PFSK-1 (cell line): ENCODE data around the gene GDPD5.

Experiments
- POLR2AphosphoS5 ChIP-seq: IDR thresholded peaks from 2 replicates; pipeline ENCODE4 v1.6.1; 2012; ENCODE audit warnings: low read depth, mild to moderate bottlenecking, control low read depth, low read length, moderate library complexity
- TAF1 ChIP-seq: IDR thresholded peaks from 2 replicates; pipeline ENCODE4 v1.6.1; 2012; ENCODE audit warnings: low read length, control low read depth, borderline replicate concordance; ENCODE audit not compliant: insufficient read depth

DNA sequence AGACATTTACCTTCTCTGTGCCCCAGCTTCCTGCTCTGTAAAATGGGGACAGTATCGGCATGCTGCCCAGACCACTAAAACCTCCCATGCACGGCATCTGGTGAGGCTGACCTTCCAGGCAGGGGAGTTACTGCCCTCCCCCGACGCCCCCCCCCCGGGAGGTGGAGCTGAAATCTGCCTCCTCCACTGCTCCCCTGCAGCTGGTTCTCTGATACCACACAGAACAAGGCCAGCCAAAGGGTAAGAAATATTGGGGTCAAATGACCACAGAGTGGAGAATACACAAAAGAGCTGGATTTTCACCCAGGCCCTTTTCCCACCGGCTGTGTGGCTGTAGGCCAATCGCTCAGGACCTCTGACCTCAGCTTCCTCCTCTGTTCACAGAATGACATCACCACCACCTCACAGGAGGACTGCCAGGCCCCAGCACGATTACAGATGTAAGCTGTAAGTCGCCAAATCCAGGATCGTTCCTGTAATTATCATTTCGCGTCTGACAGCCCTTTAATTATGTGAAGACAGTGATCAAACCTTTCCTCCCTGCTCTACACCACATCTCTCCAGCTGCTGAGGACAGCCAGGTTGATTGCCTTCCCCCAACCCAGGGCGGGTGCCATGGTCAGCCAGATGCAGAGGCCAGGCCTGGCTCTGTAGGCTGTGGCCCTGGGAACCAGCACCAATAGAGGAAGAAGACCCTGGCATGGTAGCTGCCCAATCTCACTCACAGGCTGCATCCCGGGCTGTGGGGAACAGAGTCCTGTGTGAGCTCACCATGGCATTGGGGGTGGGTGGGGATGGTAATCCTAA is 57.0 kb downstream of the GDPD5 start:
- TF ChIP-seq POLR2AphosphoS5 (no peak), TAF1 (no peak)
